Astrocyte (in vitro differentiated cells and primary cell): ENCODE measurements around the gene APOBEC3G.

Experiments used
- CTCF ChIP-seq: IDR thresholded peaks from 2 replicates; pipeline ENCODE4 v1.5.1; 2011; ENCODE audit warnings: low read depth, mild to moderate bottlenecking, inconsistent platforms, low read length, moderate library complexity; ENCODE audit not compliant: insufficient read depth
- EZH2 ChIP-seq: IDR thresholded peaks from 2 replicates; pipeline ENCODE4 v1.6.1; 2012; ENCODE audit warnings: mild to moderate bottlenecking, low read length, inconsistent platforms; ENCODE audit not compliant: insufficient read depth

- no peak for TF ChIP-seq CTCF
- no peak for TF ChIP-seq EZH2
These were observed 57.5 kb downstream of the APOBEC3G start for GRCh38 chr22:39134366-39135091.
